B cell (primary cell): ENCODE data around the gene SEH1L. TPM values are rescaled to one million over a fixed set of nuclear protein-coding genes. Genes with fewer than 3 reads are reported as not detected.

ENCODE experiments used
- ATAC-seq: fragments of 200-7000 bp; cut with Tn5 transposase; one replicate; pipeline ENCODE4 v1.10.0; 2021; ENCODE audit warnings: low read depth, mild to moderate bottlenecking, moderate number of reproducible peaks, moderate library complexity
- CTCF ChIA-PET: fragments of 350-600 bp; sonication (Branson Sonifier 250); formaldehyde crosslinking; loops from one replicate; lab custom pipeline; 2021; ENCODE audit warnings: antibody characterized with exemption, inconsistent platforms; lab: Charles Lee
- POLR2A ChIA-PET: fragments of 350-600 bp; sonication (Branson Sonifier 250); formaldehyde crosslinking; loops from one replicate; lab custom pipeline; 2021; ENCODE audit warnings: antibody characterized with exemption; lab: Charles Lee
- DNase-seq: peaks from one replicate; pipeline ENCODE4 v3.0.0; 2013
- H2AFZ ChIP-seq: 2 replicates; pipeline ENCODE4 v1.6.1; 2012; ENCODE audit warnings: mild to moderate bottlenecking, low read depth, low read length; ENCODE audit not compliant: insufficient read depth, poor library complexity, severe bottlenecking
- H3K27ac ChIP-seq, 2 donors: 1 replicate in 1 of 2; 2 replicates in 1 of 2; pipeline ENCODE4 v1.5.1; 2012 to 2013; ENCODE audit warnings: low read length in 2 of 2, mild to moderate bottlenecking in 2 of 2, moderate library complexity in 1 of 2
- H3K27me3 ChIP-seq, 4 experiments: fragments of 200-600 bp in 1 of 4; sonication (generic) in 1 of 4; replicated peaks in 1 of 4; 1 replicate in 2 of 4; 2 replicates in 2 of 4; pipeline versions ENCODE4 v1.6.1 to v1.7.0; 2013 to 2016; ENCODE audit warnings: low read length in 3 of 4, mild to moderate bottlenecking in 2 of 4, mixed read lengths in 1 of 4, moderate library complexity in 1 of 4; ENCODE audit not compliant: insufficient read depth in 4 of 4, control insufficient read depth in 3 of 4; ENCODE audit errors: control extremely low read depth in 1 of 4
- H3K36me3 ChIP-seq, 2 experiments: replicated peaks in 1 of 2; 1 replicate in 1 of 2; 2 replicates in 1 of 2; pipeline versions ENCODE4 v1.6.1 to v1.7.1; 2013; ENCODE audit warnings: low read length in 1 of 2; ENCODE audit not compliant: insufficient read depth in 2 of 2, control insufficient read depth in 1 of 2; ENCODE audit errors: control extremely low read depth in 1 of 2, extremely low read depth in 1 of 2
- H3K4me1 ChIP-seq, 2 donors: fragments of 200-600 bp in 1 of 2; sonication (generic) in 1 of 2; 1 replicate in 1 of 2; 2 replicates in 1 of 2; pipeline versions ENCODE4 v1.5.1 to v1.6.1; 2013 to 2017; ENCODE audit warnings: low read length in 2 of 2; ENCODE audit not compliant: control insufficient read depth in 2 of 2, insufficient read depth in 2 of 2
- H3K4me2 ChIP-seq: replicated peaks from 2 replicates; pipeline ENCODE3; 2012; ENCODE audit warnings: mild to moderate bottlenecking, low read depth, low read length; ENCODE audit not compliant: poor library complexity, severe bottlenecking
- H3K4me3 ChIP-seq, 5 experiments: fragments of 200-600 bp in 1 of 5; sonication (generic) in 1 of 5; 1 replicate in 3 of 5; 2 replicates in 2 of 5; pipeline versions ENCODE4 v1.5.1 to v1.7.0; 2011 to 2016; ENCODE audit warnings: low read length in 4 of 5, mild to moderate bottlenecking in 4 of 5, low read depth in 2 of 5, control low read depth in 1 of 5, moderate library complexity in 1 of 5; ENCODE audit not compliant: insufficient read depth in 1 of 5; ENCODE audit errors: control extremely low read depth in 1 of 5, extremely low read depth in 1 of 5
- H3K79me2 ChIP-seq: fragments of 200-600 bp; sonication (generic); one replicate; pipeline ENCODE4 v1.6.0; 2016; ENCODE audit warnings: low read length; ENCODE audit not compliant: control insufficient read depth, insufficient read depth
- H3K9ac ChIP-seq: fragments of 200-600 bp; sonication (generic); 2 replicates; pipeline ENCODE4 v1.6.1; 2017; ENCODE audit warnings: mild to moderate bottlenecking, low read length, moderate library complexity
- H3K9me3 ChIP-seq, 3 donors: one replicate each; pipeline versions ENCODE4 v1.6.1 to v1.7.1; 2013; ENCODE audit warnings: low read length in 2 of 3; ENCODE audit not compliant: control insufficient read depth in 2 of 3, insufficient read depth in 1 of 3; ENCODE audit errors: control extremely low read depth in 1 of 3
- H4K20me1 ChIP-seq: 2 replicates; pipeline ENCODE4 v1.6.0; 2012; ENCODE audit warnings: mild to moderate bottlenecking, low read length; ENCODE audit not compliant: insufficient read depth, control insufficient read depth, poor library complexity, severe bottlenecking
- H3K27ac Mint-ChIP-seq: one replicate; pipeline ENCODE4 v1.8.0; 2021; ENCODE audit warnings: mixed read lengths
- H3K27me3 Mint-ChIP-seq: one replicate; pipeline ENCODE4 v1.8.0; 2021; ENCODE audit warnings: mixed read lengths
- H3K4me1 Mint-ChIP-seq: one replicate; pipeline ENCODE4 v1.8.0; 2021; ENCODE audit warnings: mixed read lengths
- H3K4me3 Mint-ChIP-seq: one replicate; pipeline ENCODE4 v1.8.0; 2021; ENCODE audit warnings: mixed read lengths
- H3K9me3 Mint-ChIP-seq: one replicate; pipeline ENCODE4 v1.8.0; 2022; ENCODE audit warnings: mixed read lengths; ENCODE audit not compliant: insufficient read depth
- EZH2 ChIP-seq: IDR thresholded peaks from 2 replicates; pipeline ENCODE4 v1.6.1; 2012; ENCODE audit warnings: borderline replicate concordance, low read depth, mild to moderate bottlenecking, moderate library complexity, low read length; ENCODE audit not compliant: insufficient read depth, poor library complexity, severe bottlenecking
- WGBS: methylation state at CpG from one replicate; pipeline ENCODE4 v1.1.5; 2013; ENCODE audit warnings: missing lambda C conversion rate; ENCODE audit not compliant: insufficient coverage; 5-methylcytosine and 5-hydroxymethylcytosine counted together
- intact Hi-C: fragments of 100-400 bp; cut with micrococcal nuclease; formaldehyde crosslinking; loops from one replicate; pipeline ENCODE4 v1.10.0; 2022
- polyA plus RNA-seq: library from polyadenylated mRNA; depleted of rRNA; stranded (reverse); fragments of >200 nt; gene quantifications from 2 replicates; pipeline ENCODE4 v1.2.3, GENCODE V29; 2012
- total RNA-seq, 2 donors: library from RNA; stranded (reverse); fragments of 120-200 nt in 1 of 2; gene quantifications; 1 replicate in 1 of 2; 2 replicates in 1 of 2; pipeline versions ENCODE4 v1.2.3 to v1.2.4, GENCODE V29; 2013 to 2022
- TF ChIP-seq, protein P1 (sequence below): fragments of 200-600 bp; IDR thresholded peaks from one replicate; pipeline ENCODE4 v1.8.0; 2022; ENCODE audit warnings: antibody characterized with exemption, mild to moderate bottlenecking

SEH1L gene
- total and polyA plus RNA-seq, 2 donors (not counting 1 experiment from before 2014, with no cell fraction given), result 8.7 to 46.4 TPM

DNA sequence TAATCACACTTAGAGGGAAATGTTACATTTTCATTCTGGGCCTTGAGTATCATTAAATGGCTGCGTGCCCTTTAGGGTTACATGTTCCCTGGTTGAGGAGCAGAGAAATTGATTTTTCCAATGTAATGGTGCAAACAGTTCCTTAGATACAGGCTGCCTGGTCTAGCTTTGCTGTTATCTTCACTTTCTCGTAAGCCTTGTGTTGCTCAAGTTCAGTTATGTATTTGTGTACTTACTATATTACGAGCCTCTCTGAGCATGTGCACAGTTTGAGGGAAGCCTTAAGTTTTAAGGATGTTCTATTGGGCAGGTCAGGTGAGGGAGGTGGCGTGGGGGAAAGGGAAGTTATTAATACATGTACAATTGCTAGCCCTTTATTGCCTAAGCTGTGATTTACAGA is 67.0 kb downstream of the SEH1L start:
- Histone ChIP-seq H2AFZ (no peak overlapping the region), H3K4me2 (no peak overlapping the region), H4K20me1 (no peaks in the 10 kb centered on the region), H3K4me3 (no peak overlapping the region), H3K27me3 (no peaks in the 10 kb centered on the region), H3K9ac (no peak overlapping the region), H3K9me3 (no peaks in the 10 kb centered on the region), H3K4me1 (no peaks in the 10 kb centered on the region), H3K27ac (no peak overlapping the region), H3K36me3 (peaks cover 5 to 66% of the 10 kb centered on the region in 2 experiments), H3K79me2 (no peaks in the 10 kb centered on the region)
- no peak overlapping the region for H3K4me3 Mint-ChIP-seq
- TF ChIP-seq, protein P1, sequence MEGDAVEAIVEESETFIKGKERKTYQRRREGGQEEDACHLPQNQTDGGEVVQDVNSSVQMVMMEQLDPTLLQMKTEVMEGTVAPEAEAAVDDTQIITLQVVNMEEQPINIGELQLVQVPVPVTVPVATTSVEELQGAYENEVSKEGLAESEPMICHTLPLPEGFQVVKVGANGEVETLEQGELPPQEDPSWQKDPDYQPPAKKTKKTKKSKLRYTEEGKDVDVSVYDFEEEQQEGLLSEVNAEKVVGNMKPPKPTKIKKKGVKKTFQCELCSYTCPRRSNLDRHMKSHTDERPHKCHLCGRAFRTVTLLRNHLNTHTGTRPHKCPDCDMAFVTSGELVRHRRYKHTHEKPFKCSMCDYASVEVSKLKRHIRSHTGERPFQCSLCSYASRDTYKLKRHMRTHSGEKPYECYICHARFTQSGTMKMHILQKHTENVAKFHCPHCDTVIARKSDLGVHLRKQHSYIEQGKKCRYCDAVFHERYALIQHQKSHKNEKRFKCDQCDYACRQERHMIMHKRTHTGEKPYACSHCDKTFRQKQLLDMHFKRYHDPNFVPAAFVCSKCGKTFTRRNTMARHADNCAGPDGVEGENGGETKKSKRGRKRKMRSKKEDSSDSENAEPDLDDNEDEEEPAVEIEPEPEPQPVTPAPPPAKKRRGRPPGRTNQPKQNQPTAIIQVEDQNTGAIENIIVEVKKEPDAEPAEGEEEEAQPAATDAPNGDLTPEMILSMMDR, result no peak
- TF ChIP-seq EZH2, result no peak
- H3K4me1 Mint-ChIP-seq, result no peaks in the 10 kb centered on the region
- no peaks in the 10 kb centered on the region for H3K27me3 Mint-ChIP-seq
- no peak overlapping the region for H3K27ac Mint-ChIP-seq
- no peaks in the 10 kb centered on the region for H3K9me3 Mint-ChIP-seq
- intact Hi-C loops, result no loop called here
- no peak for DNase-seq
- CTCF ChIA-PET, result interaction anchor here (0.7 kb wide), 1 partner anchor 511 kb away, joined by 4 read pairs; no protein-coding TSS in a partner anchor
- POLR2A ChIA-PET, result no interaction called here
- no peak for ATAC-seq
- 67% methylated on average over 3 of the region's 4 CpGs for WGBS

DNA sequence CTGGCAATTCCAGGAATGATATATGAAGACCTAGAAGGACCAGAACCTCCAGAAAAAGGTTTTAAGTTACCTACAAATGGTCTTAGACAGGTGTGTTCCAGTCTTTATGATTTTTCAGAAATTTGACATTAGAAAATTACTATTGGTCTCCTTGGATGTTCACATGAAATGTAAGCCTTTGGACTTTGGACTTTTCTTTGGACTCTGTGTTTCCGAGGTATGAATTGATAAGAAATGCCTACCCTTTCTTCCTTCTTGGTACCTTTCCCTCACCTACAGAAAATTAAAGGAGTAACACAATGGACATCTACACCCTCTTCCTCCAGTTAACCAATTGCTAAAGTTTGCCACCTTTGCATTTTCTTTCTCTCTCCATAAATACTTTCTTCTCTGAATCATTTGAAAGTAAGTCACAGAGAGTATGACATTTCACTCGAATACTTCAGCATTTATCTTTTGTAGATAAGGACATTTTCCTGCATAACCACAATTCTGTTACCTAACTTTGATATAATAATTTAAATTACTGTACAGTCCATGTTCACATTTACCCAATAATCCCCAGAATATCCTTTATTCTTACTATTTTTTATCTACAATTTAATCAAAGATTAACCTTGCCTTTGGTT is 69.5 kb downstream of the SEH1L start:
- ChIA-PET CTCF (no interaction called here), POLR2A (no interaction called here)
- H3K9me3 ChIP-seq, result peaks cover 0 to under 1% (median 0%) of the 10 kb centered on the region in 3 donors
- no peak overlapping the region for H3K9ac ChIP-seq
- Mint-ChIP-seq H3K27me3 (no peaks in the 10 kb centered on the region), H3K4me3 (no peak overlapping the region), H3K27ac (no peak overlapping the region), H3K4me1 (peaks cover 6% of the 10 kb centered on the region), H3K9me3 (no peaks in the 10 kb centered on the region)
- no peaks in the 10 kb centered on the region for H3K4me1 ChIP-seq
- no peaks in the 10 kb centered on the region for H4K20me1 ChIP-seq
- H2AFZ ChIP-seq, result no peak overlapping the region
- H3K27ac ChIP-seq, result no peak overlapping the region
- DNase-seq (no peak), ATAC-seq (no peak)
- WGBS, result no CpG with 5 or more reads among the region's 2 CpGs
- no peaks in the 10 kb centered on the region for H3K27me3 ChIP-seq
- H3K4me2 ChIP-seq, result no peak overlapping the region
- H3K79me2 ChIP-seq, result no peaks in the 10 kb centered on the region
- intact Hi-C loops, result no loop called here
- TF ChIP-seq EZH2, result no peak
- TF ChIP-seq, protein P1, result no peak
- peaks cover 7 to 61% of the 10 kb centered on the region in 2 experiments for H3K36me3 ChIP-seq
- H3K4me3 ChIP-seq, result no peak overlapping the region
